H9 (cell line): ENCODE results near the gene TMA7. TPM values are rescaled to one million over a fixed set of nuclear protein-coding genes. Genes with fewer than 3 reads are reported as not detected.

Source experiments
- DNase-seq: peaks from one replicate; pipeline ENCODE4 v3.0.0-alpha.2; 2017
- H2AFZ ChIP-seq: one replicate; pipeline ENCODE4 v1.6.1; 2013; ENCODE audit warnings: mild to moderate bottlenecking, low read length, control low read depth, moderate library complexity
- H2AK5ac ChIP-seq: 2 replicates; pipeline ENCODE4 v1.6.1; 2013; ENCODE audit warnings: low read length, control low read depth, mixed read lengths; ENCODE audit not compliant: insufficient read length
- H2BK120ac ChIP-seq: one replicate; pipeline ENCODE4 v1.6.1; 2013; ENCODE audit warnings: low read depth, mild to moderate bottlenecking, low read length, control low read depth, inconsistent platforms; ENCODE audit not compliant: poor library complexity, severe bottlenecking
- H2BK12ac ChIP-seq: 2 replicates; pipeline ENCODE4 v1.6.1; 2013; ENCODE audit warnings: low read length, control low read depth, mixed read lengths, low read depth; ENCODE audit not compliant: insufficient read length
- H2BK15ac ChIP-seq: 2 replicates; pipeline ENCODE4 v1.6.1; 2013; ENCODE audit warnings: low read depth, low read length, control low read depth
- H2BK20ac ChIP-seq: one replicate; pipeline ENCODE4 v1.6.1; 2013; ENCODE audit warnings: low read depth, mild to moderate bottlenecking, low read length, control low read depth, inconsistent platforms; ENCODE audit not compliant: poor library complexity, severe bottlenecking
- H2BK5ac ChIP-seq: 2 replicates; pipeline ENCODE4 v1.6.1; 2013; ENCODE audit warnings: low read length, control low read depth, mixed read lengths; ENCODE audit not compliant: insufficient read length
- H3K14ac ChIP-seq: 2 replicates; pipeline ENCODE4 v1.6.1; 2013; ENCODE audit warnings: low read length, control low read depth; ENCODE audit not compliant: insufficient read depth
- H3K18ac ChIP-seq: 2 replicates; pipeline ENCODE4 v1.6.1; 2013; ENCODE audit warnings: low read depth, mild to moderate bottlenecking, mixed read lengths, low read length, control low read depth; ENCODE audit not compliant: insufficient read length
- H3K23ac ChIP-seq: 2 replicates; pipeline ENCODE4 v1.6.1; 2013; ENCODE audit warnings: low read length, control low read depth, mixed read lengths, low read depth; ENCODE audit not compliant: insufficient read length
- H3K23me2 ChIP-seq: 2 replicates; pipeline ENCODE4 v1.6.1; 2013; ENCODE audit warnings: low read depth, mild to moderate bottlenecking, mixed read lengths, low read length, control low read depth; ENCODE audit not compliant: insufficient read length, poor library complexity, severe bottlenecking
- H3K27ac ChIP-seq: 2 replicates; pipeline ENCODE4 v1.5.1; 2013; ENCODE audit warnings: low read length, control low read depth, mixed read lengths, low read depth; ENCODE audit not compliant: insufficient read length
- H3K27me3 ChIP-seq: 2 replicates; pipeline ENCODE4 v1.6.1; 2013; ENCODE audit warnings: low read length, control low read depth, inconsistent platforms; ENCODE audit not compliant: insufficient read depth
- H3K4ac ChIP-seq: 2 replicates; pipeline ENCODE4 v1.6.1; 2013; ENCODE audit warnings: low read depth, mild to moderate bottlenecking, control low read depth, inconsistent platforms, low read length, moderate library complexity
- H3K4me1 ChIP-seq: 2 replicates; pipeline ENCODE4 v1.6.1; 2013; ENCODE audit warnings: low read length, control low read depth, inconsistent platforms; ENCODE audit not compliant: insufficient read depth
- H3K4me2 ChIP-seq: 2 replicates; pipeline ENCODE4 v1.6.1; 2013; ENCODE audit warnings: low read length, control low read depth, mixed read lengths; ENCODE audit not compliant: insufficient read length, insufficient read depth
- H3K56ac ChIP-seq: 2 replicates; pipeline ENCODE4 v1.6.1; 2013; ENCODE audit warnings: low read depth, mild to moderate bottlenecking, mixed read lengths, low read length, control low read depth; ENCODE audit not compliant: insufficient read length
- H3K79me1 ChIP-seq: 2 replicates; pipeline ENCODE4 v1.6.1; 2013; ENCODE audit warnings: low read depth, mild to moderate bottlenecking, moderate library complexity, low read length, control low read depth, inconsistent platforms; ENCODE audit not compliant: insufficient read depth, poor library complexity, severe bottlenecking
- H3K79me2 ChIP-seq: 2 replicates; pipeline ENCODE4 v1.6.1; 2013; ENCODE audit warnings: low read length, control low read depth, inconsistent platforms; ENCODE audit not compliant: insufficient read depth
- H3K9ac ChIP-seq: 2 replicates; pipeline ENCODE4 v1.6.1; 2013; ENCODE audit warnings: low read length, control low read depth, mixed read lengths; ENCODE audit not compliant: insufficient read length; ENCODE audit errors: extremely low read depth
- H3K9me3 ChIP-seq: one replicate; pipeline ENCODE4 v1.6.1; 2013; ENCODE audit warnings: low read depth, low read length, inconsistent platforms; ENCODE audit not compliant: control insufficient read depth
- H3T11ph ChIP-seq: one replicate; pipeline ENCODE4 v1.6.1; 2013; ENCODE audit warnings: mild to moderate bottlenecking, low read length, control low read depth, inconsistent platforms
- H4K20me1 ChIP-seq: one replicate; pipeline ENCODE4 v1.6.1; 2013; ENCODE audit not compliant: control insufficient read depth, insufficient read length, insufficient read depth
- H4K5ac ChIP-seq: 2 replicates; pipeline ENCODE4 v1.6.1; 2013; ENCODE audit warnings: low read depth, mild to moderate bottlenecking, mixed read lengths, low read length, control low read depth; ENCODE audit not compliant: insufficient read length
- H4K8ac ChIP-seq: replicated peaks from 2 replicates; pipeline ENCODE4 v1.6.1; 2013; ENCODE audit warnings: low read length, control low read depth, mixed read lengths, low read depth; ENCODE audit not compliant: insufficient read length
- H4K91ac ChIP-seq: 2 replicates; pipeline ENCODE4 v1.6.1; 2013; ENCODE audit warnings: low read depth, mild to moderate bottlenecking, moderate library complexity, mixed read lengths, low read length, control low read depth; ENCODE audit not compliant: insufficient read length
- H3K27ac Mint-ChIP-seq, 3 experiments: 2 replicates in 2 of 3; 3 replicates in 1 of 3; pipeline ENCODE4 v1.8.0; 2020 to 2021; ENCODE audit warnings: mixed read lengths in 3 of 3, mild to moderate bottlenecking in 1 of 3, moderate library complexity in 1 of 3
- H3K27me3 Mint-ChIP-seq: 2 replicates; pipeline ENCODE4 v1.8.0; 2021; ENCODE audit warnings: low read depth, mild to moderate bottlenecking, moderate library complexity, mixed read lengths
- H3K36me3 Mint-ChIP-seq, 3 experiments: 2 replicates in 2 of 3; 3 replicates in 1 of 3; pipeline ENCODE4 v1.8.0; 2020 to 2021; ENCODE audit warnings: low read depth in 3 of 3, mixed read lengths in 3 of 3; ENCODE audit not compliant: insufficient read depth in 1 of 3
- H3K4me1 Mint-ChIP-seq, 2 experiments: 2 replicates each; pipeline ENCODE4 v1.8.0; 2020; ENCODE audit warnings: mixed read lengths in 2 of 2
- H3K4me3 Mint-ChIP-seq, 2 experiments: 2 replicates in 1 of 2; 3 replicates in 1 of 2; pipeline ENCODE4 v1.8.0; 2020 to 2021; ENCODE audit warnings: mild to moderate bottlenecking in 2 of 2, mixed read lengths in 2 of 2, moderate library complexity in 1 of 2
- H3K9me3 Mint-ChIP-seq, 2 experiments: 2 replicates in 1 of 2; 3 replicates in 1 of 2; pipeline ENCODE4 v1.8.0; 2020; ENCODE audit warnings: mild to moderate bottlenecking in 2 of 2, mixed read lengths in 2 of 2, moderate library complexity in 1 of 2
- CTCF ChIP-seq: fragments of 200-600 bp; sonication (generic); conservative IDR thresholded peaks from 3 replicates; pipeline ENCODE4 v1.8.0; 2021; ENCODE audit warnings: antibody characterized with exemption, mild to moderate bottlenecking
- WGBS: extraction: QIAGEN DNeasy Blood & Tissue Kit; methylation state at CpG from one replicate; pipeline ENCODE4 v1.1.7; 2013; ENCODE audit warnings: missing lambda C conversion rate, low lambda C conversion rate, mixed read lengths; ENCODE audit not compliant: insufficient read length; ENCODE audit errors: extremely low coverage; 5-methylcytosine and 5-hydroxymethylcytosine counted together
- total RNA-seq: library from RNA; stranded (reverse); gene quantifications from 2 replicates; pipeline ENCODE4 v1.2.1, GENCODE V29; 2021

Gene TMA7
- total RNA-seq, 1 experiment from 2014 or later = 305 TPM

GRCh38 chr3:48430708-48431101 is 9.4 kb upstream of the TMA7 start:
- Mint-ChIP-seq H3K36me3 (peaks cover 21 to 46% (median 38%) of the 10 kb centered on the region in 3 experiments; a peak in 6 of 7 replicates), H3K27ac (peak overlapping the region; percentile 3 to 98 (median 97); a peak in 6 of 7 replicates), H3K27me3 (no peaks in the 10 kb centered on the region), H3K4me1 (peaks cover 47 to 49% of the 10 kb centered on the region in 2 experiments), H3K4me3 (peak overlapping the region; percentile 92 to 93), H3K9me3 (no peaks in the 10 kb centered on the region)
- no peak overlapping the region for H3K23ac ChIP-seq
- H3K4me1 ChIP-seq = peaks cover 14% of the 10 kb centered on the region; the same call in 1 of the 2 replicates
- H4K91ac ChIP-seq = no peak overlapping the region
- no peak overlapping the region for H3K18ac ChIP-seq
- H3K14ac ChIP-seq = no peak overlapping the region
- no peak overlapping the region for H2BK15ac ChIP-seq
- no peak overlapping the region for H2BK120ac ChIP-seq
- H2AK5ac ChIP-seq = no peak overlapping the region
- H3K4ac ChIP-seq = no peak overlapping the region
- H3K56ac ChIP-seq = no peak overlapping the region
- no peaks in the 10 kb centered on the region for H4K20me1 ChIP-seq
- H2BK20ac ChIP-seq = no peak overlapping the region
- no peaks in the 10 kb centered on the region for H3K79me1 ChIP-seq
- H2BK12ac ChIP-seq = no peak overlapping the region
- peaks cover 28% of the 10 kb centered on the region; the same call in 1 of the 2 replicates for H3K79me2 ChIP-seq
- H3K27ac ChIP-seq = no peak overlapping the region
- no peaks in the 10 kb centered on the region for H3K27me3 ChIP-seq
- H3K9ac ChIP-seq = peak overlapping the region; percentile 1
- H3T11ph ChIP-seq = no peak overlapping the region
- no peak for DNase-seq
- no peak for TF ChIP-seq CTCF
- peak overlapping the region; percentile 15 for H3K4me2 ChIP-seq
- H4K5ac ChIP-seq = no peak overlapping the region
- H2AFZ ChIP-seq = no peak overlapping the region
- no CpG with 5 or more reads among the region's 1 CpG for WGBS
- no peak overlapping the region for H2BK5ac ChIP-seq
- H3K9me3 ChIP-seq = no peaks in the 10 kb centered on the region
- H4K8ac ChIP-seq = no peak overlapping the region
- peaks cover 13% of the 10 kb centered on the region for H3K23me2 ChIP-seq
